GM19025 (cell line): ENCODE results near the gene PNPLA6.
"Not testable (repeated sequence)": the region's sequence is repeated elsewhere in the genome, so short reads cannot be mapped to it uniquely, and the experiment has no call there.

Source experiments
- ATAC-seq: cut with Tn5 transposase; IDR thresholded peaks from one replicate; pipeline ENCODE4 v1.9.1; 2021; ENCODE audit warnings: mild to moderate bottlenecking, low read depth, moderate library complexity; ENCODE audit not compliant: unreplicated experiment

Gene PNPLA6

DNA sequence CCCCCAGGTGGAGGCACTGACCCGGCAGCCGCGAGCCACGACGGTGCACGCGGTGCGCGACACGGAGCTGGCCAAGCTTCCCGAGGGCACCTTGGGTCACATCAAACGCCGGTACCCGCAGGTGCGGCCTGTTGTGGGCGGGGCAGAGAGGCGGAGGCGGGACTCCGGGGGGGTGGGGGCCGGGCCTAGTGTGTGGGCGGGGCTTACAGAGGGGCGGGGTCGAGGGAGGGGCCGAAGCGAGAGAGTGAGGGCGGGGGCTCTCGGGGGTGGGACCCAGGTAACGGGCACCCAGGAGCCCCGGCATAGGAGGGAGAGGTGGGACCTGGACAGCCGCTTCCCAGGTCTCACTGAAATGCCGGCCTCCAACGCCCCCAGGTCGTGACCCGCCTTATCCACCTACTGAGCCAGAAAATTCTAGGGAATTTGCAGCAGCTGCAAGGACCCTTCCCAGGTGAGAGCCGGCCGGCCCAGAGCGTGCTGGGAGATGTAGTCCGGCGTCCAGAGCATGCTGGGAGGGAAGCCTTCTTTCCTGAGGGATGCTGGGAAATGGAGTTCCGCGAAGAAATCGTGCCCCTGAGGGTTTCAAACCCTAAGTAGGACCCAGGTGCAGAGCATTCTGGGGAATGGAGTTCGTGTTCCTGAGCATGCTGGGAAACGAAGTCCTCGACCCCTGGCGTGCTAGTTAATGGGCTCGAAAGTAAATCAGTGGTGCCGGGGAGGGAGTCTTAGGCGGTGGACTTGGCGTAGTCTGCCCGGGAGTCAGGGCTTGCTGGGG is 15.7 kb downstream of the PNPLA6 start:
- no peak for ATAC-seq

DNA sequence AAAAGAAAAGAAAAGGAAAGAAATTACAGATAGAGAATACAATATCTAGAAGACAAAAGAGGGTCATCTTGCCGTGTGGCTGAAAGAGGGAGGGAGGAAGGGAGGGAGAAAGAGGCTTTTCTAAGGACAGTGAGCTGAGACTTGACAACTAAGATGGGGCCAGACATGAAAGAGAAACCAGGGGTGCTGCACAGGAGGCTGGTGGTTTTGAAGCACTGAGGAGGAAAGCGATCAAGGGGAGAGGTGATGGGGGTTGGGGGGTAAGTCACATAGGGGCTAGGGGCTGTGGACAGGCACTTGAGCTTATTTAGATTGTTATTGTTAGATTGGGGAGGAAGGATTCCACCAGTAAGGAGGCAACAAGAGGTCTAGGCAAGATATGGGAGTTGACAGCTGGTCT is 17.3 kb downstream of the PNPLA6 start:
- no peak for ATAC-seq

DNA sequence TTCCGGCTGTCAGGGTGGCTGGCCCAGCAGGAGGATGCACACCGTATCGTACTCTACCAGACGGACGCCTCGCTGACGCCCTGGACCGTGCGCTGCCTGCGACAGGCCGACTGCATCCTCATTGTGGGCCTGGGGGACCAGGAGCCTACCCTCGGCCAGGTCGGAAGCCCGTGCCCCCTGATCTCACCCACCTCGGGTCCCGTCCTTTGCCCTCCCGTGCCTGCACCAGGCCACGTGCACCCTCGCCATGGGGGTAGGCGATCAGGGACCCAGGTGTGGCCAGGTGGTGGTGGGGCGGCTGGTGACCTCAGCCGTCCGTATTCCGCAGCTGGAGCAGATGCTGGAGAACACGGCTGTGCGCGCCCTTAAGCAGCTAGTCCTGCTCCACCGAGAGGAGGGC is 19.0 kb downstream of the PNPLA6 start:
- no peak for ATAC-seq

DNA sequence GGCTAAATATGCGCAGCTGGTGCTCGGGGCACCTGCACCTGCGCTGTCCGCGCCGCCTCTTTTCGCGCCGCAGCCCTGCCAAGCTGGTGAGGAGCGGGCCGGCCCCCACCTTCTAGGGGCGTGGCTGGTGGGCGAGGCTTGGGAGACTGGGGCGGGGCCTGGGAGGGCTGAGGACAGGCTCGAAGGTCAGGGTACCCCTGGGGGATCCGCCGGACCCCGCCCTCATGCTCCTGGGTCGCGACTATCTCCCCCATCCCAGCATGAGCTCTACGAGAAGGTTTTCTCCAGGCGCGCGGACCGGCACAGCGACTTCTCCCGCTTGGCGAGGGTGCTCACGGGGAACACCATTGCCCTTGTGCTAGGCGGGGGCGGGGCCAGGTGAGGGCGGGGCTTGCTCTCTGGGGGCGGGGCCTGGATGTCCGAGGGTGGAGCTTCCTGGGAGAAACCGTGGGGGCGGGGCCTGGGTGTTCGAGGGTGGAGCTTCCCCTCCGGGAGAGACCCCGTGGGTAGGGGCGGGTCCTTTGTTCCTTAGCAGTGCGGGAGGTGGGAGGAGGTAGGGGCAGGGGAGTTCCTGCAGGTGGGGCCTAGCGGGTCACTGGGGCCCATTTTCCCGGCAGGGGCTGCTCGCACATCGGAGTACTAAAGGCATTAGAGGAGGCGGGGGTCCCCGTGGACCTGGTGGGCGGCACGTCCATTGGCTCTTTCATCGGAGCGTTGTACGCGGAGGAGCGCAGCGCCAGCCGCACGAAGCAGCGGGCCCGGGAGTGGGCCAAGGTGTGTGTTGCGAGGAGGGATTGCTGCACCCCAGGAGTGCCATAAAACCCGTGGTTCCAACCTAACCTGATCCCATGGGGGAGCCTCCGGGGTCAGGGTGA is 19.7 kb downstream of the PNPLA6 start:
- ATAC-seq: no peak

DNA sequence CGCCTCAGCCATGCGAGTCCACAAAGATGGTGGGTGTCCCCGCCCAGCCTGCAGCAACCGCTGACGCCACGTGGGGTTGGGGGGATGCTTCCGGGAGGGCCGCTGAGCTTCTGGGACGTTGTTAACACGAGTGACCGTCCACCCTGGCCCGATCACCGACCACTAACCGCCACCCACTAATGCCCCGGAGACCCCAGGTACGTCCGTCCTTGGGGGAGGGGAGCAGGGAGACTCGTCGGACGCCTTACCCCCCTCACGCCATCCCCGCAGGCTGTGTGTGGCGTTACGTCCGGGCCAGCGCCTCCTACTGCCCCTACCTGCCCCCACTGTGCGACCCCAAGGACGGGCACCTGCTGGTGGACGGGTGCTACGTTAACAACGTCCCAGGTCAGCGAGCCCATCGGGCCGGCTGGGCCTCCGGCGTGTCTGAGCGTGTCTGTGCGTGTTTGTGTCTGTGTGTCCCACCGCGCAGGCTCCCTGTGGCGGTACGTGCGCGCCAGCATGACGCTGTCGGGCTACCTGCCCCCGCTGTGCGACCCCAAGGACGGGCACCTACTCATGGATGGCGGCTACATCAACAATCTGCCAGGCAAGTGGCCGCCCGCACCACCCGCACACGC is 21.3 kb downstream of the PNPLA6 start:
- ATAC-seq: no peak

DNA sequence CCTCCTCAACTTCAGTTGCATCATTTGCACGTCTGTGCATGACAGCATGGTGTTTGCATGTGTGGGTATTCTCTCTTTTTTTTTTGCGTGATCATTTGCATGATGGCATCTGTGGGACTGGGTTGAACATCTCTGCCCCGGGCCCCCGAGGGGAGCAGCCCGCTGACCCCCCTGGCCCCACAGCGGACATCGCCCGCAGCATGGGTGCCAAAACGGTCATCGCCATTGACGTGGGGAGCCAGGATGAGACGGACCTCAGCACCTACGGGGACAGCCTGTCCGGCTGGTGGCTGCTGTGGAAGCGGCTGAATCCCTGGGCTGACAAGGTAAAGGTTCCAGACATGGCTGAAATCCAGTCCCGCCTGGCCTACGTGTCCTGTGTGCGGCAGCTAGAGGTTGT is 23.1 kb downstream of the PNPLA6 start:
- no peak for ATAC-seq

DNA sequence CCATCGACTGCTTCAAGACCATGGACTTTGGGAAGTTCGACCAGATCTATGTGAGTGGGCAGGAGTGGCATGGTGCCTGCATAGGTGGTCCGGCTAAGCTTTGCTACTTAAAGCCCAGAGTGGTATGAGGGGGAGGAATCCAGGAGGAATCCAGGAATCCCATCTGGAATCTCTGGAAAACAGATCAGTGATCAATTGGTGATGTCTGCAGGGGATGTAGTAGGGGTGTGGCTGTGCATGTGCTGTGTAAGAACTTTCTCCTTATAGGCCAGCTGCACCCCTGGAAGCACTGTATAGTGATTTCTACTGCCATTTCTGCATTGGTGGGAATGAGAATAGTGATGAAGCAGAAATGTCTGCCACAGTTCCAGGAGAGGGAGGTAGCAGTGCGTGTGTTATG is 23.6 kb downstream of the PNPLA6 start:
- ATAC-seq: no peak

DNA sequence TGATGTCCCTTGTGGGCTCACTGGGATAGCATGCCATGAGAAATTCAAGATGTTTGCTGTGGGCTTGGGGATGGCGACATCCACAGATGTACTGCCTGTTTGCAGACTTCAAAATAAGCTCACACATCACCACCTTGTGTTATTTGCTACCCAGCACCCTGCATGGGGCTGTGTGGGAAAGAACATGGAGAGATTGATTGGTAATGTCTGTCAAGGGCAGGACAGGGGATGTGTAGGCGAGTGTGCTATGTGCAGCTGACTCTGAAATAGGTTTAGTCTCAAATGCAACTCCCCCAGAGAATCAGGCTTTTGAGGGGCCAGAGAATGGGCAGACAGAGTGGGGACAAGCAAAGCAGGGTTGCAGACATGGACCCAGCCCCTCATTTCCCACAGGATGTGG is 24.7 kb downstream of the PNPLA6 start:
- no peak for ATAC-seq

DNA sequence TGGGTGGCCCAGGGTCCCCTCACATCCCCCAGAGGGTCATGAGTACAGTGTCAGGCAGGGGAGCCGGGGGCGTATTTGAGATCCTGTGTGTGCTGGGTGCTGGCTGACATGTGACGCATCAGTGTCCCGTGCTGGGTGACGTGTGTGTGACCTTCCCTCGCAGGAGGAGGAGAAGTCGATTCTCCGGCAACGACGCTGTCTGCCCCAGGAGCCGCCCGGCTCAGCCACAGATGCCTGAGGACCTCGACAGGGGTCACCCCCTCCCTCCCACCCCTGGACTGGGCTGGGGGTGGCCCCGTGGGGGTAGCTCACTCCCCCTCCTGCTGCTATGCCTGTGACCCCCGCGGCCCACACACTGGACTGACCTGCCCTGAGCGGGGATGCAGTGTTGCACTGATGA is 25.8 kb downstream of the PNPLA6 start:
- no peak for ATAC-seq

DNA sequence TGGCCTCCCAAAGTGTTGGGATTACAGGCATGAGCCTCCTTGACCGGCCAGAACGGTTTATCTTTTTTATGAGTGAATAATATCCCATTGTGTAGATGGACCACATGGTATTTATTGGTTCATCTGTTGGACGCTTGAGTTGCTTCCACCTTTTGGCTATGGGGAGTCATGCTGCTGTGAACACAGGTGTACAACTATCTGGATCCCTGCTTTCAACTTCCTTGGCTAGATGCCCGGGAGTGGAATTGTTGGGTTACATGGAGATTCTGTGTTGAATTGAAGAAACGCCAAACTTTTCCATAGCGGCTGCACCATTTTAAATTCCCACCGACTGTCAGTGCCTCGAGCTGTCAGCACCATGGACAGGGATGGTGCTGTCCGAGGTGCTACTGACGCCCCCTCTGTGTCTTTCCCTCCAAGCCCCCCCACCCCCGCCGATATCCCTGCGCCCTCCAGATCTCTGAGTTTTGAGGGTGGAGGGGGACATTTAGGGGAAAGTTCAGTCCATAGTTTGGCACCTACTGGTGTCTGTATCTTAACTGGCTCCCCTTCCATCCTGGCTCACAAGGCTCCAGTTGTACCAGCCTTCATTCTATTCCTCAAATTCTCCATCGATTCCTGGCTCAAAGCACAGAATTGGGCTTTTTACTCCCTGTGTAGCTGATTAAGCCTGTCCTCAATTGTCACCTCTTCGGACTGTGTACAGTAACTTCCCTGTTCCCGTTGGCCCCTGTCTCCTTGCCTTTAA is 27.3 kb downstream of the PNPLA6 start:
- ATAC-seq: no peak

DNA sequence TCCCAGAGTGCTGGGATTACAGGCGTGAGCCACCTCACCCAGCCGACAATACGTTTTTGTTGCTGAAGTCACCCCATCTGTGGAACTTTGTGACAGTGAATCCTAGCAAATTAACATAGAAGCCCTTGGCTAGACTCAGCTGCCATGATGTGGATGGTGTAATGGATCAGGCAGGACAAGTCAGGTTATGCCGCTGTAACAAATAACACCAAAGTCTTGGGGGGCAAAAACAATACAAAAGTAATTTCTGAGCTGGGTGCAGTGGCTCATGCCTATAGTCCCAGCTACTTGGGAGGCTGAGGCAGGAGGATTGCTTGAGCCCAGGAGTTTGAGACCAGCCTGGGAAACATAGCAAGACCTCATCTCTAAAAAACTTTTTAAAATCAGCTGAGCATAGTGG is 29.3 kb downstream of the PNPLA6 start:
- no peak for ATAC-seq

DNA sequence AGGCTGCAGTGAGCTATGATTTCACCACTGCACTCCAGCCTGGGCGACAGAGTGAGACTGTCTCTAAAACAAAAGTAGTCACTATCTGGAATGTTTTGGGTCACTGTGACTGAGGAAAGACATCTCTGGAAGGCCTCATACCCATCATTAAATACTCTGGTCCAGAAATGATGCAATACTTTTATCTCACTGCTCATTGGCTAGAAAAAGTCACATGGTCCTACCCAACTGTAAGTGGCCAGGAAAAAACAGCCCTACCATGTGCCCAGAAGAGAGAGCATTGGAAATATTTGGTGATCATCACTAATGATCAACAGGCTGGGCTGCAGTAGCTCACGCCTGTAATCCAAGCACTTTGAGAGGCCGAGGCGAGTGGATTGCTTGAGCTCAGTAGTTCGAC is 29.8 kb downstream of the PNPLA6 start:
- ATAC-seq: no peak

DNA sequence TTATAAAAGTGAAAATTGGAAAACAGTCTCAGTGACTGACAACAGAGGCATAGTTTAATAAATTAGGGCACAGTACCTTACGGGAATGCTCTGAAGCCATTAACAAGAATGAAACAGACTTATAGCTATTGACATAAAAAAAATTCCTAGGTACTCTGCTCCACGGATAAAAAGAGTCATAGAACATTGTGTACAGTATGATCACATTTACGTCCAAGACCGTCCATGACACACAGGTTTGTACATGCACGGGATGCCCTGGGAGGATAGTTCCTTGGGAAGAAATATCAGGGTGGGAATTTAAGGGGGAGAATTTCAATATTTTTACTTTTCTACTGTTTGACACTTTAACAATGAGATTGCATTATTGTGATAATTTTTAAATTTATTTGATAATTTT is 35.2 kb downstream of the PNPLA6 start:
- ATAC-seq: no peak

DNA sequence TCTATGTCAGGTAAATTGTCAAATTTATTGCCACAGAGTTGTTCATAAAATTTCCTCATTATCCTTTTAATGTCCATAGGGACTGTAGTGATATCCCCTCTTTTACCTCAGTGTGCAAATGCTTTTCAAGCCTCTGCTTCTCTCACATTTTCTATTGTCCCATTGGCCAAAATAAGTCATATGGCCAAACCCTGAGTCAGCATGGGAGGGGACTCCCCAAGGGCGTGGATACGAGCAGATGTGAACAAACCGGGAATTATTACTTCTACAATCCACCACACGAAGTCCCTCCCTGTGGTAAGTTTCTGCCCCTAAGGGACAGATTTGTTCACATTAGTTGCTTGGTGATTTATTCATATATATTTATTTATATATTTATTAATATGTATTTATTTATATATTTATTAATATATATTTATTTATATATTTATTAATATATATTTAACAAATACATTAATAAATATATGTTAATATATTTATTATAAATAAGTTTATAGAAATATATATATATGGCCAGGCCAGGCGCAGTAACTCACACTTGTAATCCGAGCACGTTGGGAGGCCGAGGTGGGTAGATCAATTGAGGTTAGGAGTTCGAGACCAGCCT is 40.0 kb downstream of the PNPLA6 start:
- ATAC-seq: no peak

DNA sequence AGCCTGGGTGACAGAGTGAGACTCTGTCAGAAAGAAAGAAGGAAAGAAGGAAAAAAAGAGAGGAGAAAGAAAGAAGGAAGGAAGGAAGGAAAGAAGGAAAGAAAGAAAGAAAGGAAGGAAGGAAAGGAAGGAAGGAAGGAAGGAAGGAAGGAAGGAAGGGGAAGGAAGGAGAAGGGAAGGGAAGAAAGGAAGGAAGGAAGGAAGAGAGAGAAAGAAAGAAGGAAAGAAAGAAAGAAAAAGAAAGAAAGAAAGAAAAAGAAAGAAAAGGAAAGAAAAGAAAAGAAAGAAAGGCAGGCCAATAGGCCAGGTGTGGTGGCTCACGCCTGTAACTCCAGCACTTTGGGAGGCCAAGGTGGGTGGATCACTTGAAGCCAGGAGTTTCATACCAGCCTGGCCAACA is 41.9 kb downstream of the PNPLA6 start:
- ATAC-seq: not testable (repeated sequence)

DNA sequence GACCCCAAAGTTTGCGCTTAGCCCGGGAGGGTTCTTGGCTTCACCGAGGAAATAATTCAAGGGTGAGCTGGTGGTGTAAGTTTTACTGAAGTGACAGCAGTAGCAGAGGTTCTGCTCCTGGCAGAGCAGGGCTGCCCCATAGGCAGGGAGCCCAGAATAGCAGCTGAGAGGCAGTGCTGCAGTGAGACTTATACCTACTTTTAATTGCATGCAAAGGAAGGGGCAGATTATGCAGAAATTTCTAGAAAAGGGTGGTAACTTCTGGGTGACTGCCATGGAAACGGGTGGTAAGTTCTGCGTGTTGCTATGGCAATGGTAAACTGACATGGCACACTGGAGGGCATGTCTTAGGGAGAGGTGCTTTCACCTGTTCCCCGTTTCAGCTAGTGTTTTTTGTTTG is 42.6 kb downstream of the PNPLA6 start:
- no peak for ATAC-seq

DNA sequence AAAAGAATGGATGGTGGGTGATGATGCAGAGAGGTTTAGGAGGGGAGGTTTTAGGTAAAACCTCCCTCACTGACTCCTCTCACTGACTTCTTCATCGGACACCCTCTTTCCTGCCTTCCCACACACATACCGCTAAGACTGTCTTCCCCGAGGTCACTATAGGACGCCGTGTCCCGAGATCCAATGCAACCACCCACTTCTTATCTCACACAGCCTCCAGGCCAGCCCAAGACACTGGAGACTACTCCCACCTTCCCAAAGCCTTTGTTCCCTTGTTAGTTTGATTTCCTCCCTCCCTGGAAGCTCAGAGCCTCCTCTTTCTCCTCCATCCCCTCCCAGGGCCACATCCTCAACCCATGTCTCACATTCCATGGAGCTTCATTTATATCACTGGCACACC is 43.7 kb downstream of the PNPLA6 start:
- ATAC-seq: no peak

DNA sequence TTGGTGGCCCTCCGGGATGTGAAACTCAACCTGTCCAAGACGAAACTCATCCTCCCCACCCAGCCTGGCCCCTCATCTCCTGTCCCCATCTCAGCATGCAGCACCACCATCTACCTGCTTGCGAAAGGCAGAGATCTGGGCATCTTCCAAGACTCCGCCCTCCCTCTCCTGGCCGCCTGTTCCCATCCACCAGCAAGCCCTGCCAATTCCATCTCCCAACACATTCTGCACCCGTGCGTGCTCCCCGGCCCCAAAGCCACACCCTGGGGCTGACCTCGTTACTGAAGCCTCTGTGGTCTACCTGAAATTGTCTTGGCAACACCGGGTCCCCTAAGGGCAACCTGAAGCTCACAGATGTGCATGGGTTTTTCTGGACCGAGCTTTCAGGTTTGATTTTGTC is 46.9 kb downstream of the PNPLA6 start:
- ATAC-seq: no peak

DNA sequence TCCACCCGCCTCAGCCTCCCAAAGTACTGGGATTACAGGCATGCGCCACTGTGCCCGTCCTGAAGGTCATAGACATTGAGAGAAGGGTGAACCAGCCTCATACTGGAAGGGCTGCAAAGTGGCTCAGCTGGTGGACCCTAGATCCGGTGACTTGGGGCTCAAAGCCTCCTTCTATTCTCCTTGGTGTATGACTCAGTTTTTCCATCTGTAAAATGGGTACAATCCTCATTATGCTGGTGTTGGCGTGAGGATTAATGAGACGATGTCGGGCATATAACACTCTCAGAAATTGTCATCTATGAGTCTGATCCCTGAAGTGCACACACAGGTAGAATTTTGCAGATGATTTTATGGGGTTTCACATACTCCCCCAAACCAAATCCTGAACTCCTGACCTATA is 54.3 kb downstream of the PNPLA6 start:
- ATAC-seq: no peak

DNA sequence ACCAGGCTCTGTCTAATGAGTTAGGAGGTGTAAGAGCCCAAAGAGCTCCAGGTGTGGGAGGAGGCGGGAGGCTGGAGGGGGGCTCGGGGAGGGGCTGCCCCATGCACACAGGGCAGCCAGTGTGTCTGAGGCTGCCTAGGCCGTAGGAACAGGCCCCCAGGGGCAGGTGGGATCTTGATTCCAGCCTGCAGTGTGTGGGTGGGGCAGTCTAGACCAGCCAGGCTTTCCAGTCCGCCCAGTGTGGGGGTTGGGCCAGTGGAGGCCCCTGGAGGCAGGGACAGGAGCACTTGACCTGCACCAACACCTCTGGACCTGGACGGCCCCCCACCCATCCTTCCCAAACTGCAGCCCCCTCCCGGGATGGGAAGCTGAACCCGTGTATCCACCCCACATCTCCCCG is 54.7 kb downstream of the PNPLA6 start:
- no peak for ATAC-seq
